Suppressor macrophage treated with lipopolysaccharide for 4 hours (primary cell): ENCODE data around the gene POLR1D.

ENCODE experiments used
- DNase-seq: peaks from one replicate; pipeline ENCODE4 v3.0.0-alpha.2; 2020

Gene POLR1D

GRCh38 chr13:27641711-27642502 is 20.2 kb downstream of the POLR1D start:
- DNase-seq = no peak

DNA sequence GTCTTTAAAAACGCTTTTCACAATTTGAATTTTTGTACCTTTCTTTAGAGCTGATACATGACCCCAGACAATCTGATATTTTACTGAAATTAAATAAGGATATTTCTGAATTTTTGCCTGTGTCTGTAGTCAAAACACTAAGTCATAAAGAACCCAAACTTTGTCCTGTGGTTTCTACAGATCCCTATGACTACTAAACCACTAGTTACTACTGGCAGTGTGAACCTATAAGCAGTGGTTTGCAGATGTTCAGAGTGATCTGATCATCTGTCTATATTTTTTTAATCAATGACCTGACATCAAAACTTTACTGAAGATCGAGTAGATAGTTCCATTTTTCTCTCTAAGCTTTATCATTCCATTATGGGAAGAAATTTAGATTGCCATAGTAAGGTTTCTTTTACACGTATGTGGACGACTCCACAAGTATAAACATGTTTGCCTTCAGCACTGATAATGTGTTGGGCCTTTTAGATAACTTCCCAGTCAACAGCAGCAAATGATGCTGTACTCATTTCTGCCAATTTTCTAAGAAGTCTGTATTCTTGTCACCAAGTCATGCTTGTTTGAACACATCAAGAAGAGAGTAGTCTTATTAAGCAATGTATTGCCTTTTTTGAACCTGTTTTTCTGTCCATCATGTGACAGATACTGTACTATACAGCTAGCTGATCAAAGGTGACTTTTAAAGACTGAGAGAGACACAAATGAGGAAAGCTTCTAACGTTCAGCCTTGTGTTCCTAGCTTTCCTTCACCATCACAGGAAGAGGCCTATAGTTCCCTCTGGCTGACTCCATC is 21.8 kb downstream of the POLR1D start:
- no peak for DNase-seq

DNA sequence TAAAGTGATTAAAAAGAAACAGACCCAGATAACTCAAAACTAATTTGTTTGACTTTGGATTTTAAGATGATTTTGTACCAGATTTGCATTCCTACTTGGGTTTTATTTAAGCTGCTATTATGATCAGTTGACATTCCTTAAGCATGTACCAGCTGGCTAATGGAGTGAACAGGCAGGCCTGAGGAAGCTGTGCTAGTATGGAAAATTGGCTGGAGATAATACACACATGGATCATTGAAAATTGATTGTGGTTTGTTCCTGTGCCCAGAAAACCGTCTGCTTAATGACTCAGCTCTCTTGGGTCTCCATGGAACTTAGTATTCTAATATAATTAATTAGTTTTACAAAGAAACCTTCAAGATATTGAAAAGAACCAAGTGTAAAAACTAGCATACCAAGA is 22.6 kb downstream of the POLR1D start:
- DNase-seq = no peak

DNA sequence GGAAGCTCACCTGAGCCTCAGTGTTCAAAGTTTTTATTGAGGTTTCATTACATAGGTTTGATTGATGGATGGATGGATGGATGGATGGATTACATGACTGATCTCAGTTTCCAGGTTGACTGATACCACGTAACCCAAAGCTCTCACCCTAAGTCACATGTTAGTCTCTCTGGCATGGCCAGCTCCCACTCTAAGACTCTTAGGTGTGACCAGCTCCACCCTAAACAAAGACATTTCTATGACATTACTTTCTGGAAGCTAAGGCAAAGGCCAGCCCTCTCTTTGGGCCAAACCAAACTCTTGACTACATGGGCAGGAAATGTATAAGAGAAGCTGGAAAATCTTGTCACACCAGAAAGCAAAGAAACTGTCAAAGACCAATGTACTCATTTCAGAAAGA is 28.6 kb downstream of the POLR1D start:
- no peak for DNase-seq

DNA sequence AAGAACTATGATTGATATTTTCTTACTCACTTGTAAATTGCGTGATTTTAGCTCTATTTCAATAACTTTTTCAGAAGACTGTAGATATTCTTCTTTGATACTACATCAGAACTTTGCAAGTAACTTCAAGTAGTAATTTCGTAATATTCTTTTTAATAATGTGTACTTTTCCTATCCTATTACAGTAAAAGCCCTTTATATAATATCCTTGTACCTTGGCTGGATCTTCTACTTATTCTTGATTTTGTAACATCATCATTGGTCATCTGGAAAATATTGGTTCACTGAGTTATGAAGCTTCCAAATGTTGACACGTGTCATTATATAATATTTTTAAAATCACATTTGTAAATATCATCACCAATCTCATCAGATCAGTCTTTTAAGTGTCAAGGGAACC is 32.4 kb downstream of the POLR1D start:
- no peak for DNase-seq

DNA sequence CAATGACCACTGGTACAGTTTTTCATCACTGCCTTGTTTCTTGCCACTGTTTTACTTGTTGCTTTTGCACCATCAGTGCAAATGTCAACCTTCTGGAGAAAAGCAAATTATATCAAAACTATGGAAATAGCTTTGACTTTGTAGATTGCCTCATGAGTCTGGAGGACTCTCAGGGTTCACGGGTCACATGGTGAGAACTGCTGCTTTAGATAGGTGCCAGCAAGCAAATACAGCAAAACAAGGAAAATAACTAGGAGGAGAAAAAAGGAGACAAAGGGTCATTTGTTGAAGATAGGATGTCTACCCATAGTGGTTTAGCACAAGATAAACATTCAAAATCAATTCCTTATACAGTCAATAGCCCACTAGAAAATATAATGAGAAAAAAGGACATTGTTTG is 33.1 kb downstream of the POLR1D start:
- no peak for DNase-seq

DNA sequence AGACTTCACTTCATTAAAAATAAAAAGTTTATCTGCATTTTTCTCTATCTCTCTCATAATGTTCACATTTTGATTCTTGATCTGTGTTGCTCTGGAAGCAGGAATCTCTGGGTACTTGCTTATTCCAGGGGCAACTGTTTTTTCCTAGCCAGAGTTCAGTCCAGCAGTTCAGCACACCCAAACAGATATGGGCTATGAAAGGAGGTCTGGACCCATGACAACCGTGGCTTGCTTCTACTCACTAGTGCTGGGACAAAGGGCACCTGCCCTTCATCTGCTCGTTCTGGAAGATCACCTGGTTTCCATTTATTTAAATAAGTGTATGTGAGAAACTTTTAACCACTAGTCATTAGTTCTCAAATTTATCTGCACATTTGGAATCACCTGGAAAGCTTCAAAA is 36.0 kb downstream of the POLR1D start:
- no peak for DNase-seq

GRCh38 chr13:27658546-27658945 is 36.9 kb downstream of the POLR1D start:
- DNase-seq = no peak

DNA sequence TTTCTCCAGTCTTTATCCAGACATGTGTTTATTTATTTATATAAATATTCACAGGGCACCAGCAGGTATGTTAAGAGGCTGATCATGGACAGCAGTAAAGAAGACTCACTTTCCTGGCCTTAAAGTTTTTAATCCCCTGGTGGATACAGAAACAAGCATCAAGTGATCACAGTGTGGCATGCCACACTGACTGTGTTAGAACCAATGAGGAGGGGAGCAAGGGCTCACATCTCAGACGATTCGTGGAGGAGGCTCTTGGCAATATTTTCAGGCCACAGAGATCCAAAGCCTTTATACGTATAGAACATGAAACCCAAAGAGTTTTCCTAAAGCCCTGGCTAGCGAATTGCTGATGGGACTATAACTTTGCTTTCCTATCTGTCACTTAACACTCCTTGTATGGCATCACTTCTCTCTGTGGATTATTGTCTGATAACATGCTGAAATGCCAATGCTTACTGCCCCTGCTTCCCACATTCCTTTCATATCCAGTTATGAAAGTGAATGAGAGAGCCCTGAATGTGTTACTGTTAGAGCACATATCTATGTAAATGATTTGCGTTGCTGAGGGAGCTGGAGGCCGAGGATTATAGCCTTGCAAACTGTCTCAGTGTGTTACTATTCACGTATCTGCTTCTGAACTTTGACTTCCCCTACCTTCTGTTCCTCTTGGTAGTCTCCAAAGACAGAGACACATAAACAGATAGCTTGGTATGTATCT is 37.6 kb downstream of the POLR1D start:
- no peak for DNase-seq

GRCh38 chr13:27660511-27660910 is 38.8 kb downstream of the POLR1D start:
- no peak for DNase-seq

DNA sequence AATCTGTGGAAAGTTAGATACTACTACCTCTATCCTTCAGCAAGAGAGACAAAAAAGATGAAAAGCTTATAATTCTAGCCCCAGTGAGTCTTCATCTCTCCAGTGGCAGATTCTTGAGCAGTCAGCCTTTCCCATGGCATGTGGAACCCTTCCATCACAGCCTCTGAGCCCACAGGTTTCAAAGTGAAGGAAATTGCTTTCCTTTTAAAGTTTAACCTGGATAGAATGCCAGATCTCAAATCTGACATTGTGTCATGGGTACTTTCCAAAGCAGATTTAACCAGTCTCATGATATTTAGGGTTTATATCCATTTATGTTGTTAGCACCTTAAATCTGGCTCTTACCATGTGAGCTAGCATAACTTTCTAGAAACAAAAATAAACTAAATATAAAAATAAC is 39.3 kb downstream of the POLR1D start:
- DNase-seq = no peak

DNA sequence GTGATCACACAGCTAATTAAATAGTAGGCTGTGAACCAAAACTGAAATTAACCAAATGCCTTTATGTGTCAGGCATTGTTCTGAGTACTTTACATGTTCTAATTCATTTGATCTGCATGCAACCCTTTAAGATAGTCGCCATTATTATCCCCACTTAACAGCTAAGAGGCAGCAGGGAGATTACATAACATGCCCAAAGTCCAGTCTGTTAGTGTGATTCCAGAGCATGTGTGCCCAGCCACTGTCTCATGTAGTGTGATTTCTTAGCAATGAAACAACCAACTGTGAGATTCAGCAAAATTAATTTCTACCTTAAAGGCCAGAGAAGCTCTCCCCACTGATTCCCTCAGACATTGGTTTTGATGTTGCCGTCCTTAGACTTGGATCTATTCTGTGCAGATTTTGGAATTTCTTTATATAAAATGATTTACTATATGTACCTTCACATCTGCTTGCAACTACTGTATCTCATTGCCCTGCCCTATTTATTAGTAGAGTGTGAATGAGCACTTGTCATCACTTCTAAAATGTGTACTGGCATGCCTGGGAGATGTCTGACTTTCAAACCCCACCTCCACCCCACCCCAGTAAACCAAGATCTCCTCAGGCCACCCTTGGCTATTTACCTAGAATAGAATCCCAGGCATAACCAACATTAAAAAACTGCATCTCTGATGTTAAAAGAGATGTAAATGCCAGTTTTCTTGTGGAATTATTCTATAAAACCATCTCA is 41.2 kb downstream of the POLR1D start:
- no peak for DNase-seq

- DNase-seq = no peak
These were observed 42.3 kb downstream of the POLR1D start for GRCh38 chr13:27663947-27664346.

DNA sequence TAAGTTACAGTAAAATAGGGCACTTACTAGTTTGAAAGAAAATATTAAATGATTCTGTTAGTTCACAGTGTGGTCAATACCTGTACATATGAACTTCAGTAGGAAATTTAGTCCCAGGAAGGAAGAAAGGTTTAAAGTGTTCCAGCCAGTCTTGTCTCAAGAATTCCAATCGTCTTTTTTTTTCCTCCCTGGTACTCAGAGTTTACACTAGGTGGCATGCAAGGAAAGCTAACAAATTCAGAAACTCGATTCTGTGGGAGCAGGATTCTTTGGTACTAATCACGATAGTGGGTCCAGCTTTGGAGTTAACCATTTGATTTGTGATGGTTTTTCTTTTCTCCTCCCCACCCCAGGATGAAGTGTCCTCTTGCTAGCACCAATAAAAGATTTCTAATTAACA is 43.6 kb downstream of the POLR1D start:
- DNase-seq = no peak

DNA sequence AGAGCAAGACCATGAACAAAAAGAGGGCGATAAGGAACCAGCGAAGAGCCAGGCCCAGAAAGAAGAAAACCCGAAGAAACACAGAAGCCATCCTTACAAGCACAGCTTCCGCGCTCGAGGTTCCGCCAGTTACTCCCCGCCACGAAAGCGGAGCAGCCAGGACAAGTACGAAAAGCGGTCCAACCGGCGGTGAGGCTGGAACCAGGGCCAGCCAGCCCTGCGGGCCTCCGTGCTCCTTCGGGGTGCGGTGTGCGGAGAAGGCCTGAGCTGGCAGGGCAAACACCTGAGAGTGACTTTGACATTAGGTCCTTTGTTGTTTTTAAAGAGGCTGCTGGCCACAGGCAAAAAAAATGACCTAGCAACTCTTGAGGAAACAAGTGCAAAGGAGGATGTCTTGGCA is 44.1 kb downstream of the POLR1D start:
- DNase-seq = no peak

GRCh38 chr13:27666951-27667350 is 45.3 kb downstream of the POLR1D start:
- no peak for DNase-seq

- DNase-seq = no peak
These were observed 46.3 kb downstream of the POLR1D start for GRCh38 chr13:27667946-27668345.

- DNase-seq = no peak
These were observed 49.2 kb downstream of the POLR1D start for GRCh38 chr13:27670861-27671260.

DNA sequence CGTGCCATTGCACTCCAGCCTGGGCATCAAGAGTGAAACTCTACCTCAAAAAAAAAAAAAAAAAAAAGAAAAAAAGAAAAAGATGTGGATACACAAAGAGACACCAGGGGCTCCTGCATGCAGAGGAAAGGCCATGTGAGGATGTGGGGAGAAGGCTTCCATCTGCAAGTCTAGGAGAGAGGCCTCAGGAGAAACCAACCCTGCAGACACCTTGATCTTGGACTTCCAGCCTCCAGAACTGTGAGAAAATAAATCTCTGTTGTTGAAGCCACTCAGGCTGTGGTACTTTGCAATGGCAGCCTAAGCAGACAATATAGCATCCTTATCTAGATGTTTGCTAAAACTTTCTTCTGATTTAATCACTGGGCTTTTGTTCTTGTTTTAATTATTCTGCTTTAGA is 50.3 kb downstream of the POLR1D start:
- DNase-seq = no peak
